NCI-H1092 treated with DMSO at 0.1 percent for 48 hours (cell line): ENCODE measurements around the gene SOWAHD.
"Not testable (repeated sequence)": the region's sequence is repeated elsewhere in the genome, so short reads cannot be mapped to it uniquely, and the experiment has no call there.

Source experiments
- DNase-seq: peaks from one replicate; lab custom pipeline; 2025; lab: John Stamatoyannopoulos, UW

Gene SOWAHD, protein sequence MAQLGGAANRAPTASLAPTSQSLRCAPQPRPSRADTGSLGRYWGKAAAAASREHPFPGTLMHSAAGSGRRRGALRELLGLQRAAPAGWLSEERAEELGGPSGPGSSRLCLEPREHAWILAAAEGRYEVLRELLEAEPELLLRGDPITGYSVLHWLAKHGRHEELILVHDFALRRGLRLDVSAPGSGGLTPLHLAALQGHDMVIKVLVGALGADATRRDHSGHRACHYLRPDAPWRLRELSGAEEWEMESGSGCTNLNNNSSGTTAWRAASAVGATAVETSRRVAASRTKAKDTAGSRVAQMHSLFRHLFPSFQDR

DNA sequence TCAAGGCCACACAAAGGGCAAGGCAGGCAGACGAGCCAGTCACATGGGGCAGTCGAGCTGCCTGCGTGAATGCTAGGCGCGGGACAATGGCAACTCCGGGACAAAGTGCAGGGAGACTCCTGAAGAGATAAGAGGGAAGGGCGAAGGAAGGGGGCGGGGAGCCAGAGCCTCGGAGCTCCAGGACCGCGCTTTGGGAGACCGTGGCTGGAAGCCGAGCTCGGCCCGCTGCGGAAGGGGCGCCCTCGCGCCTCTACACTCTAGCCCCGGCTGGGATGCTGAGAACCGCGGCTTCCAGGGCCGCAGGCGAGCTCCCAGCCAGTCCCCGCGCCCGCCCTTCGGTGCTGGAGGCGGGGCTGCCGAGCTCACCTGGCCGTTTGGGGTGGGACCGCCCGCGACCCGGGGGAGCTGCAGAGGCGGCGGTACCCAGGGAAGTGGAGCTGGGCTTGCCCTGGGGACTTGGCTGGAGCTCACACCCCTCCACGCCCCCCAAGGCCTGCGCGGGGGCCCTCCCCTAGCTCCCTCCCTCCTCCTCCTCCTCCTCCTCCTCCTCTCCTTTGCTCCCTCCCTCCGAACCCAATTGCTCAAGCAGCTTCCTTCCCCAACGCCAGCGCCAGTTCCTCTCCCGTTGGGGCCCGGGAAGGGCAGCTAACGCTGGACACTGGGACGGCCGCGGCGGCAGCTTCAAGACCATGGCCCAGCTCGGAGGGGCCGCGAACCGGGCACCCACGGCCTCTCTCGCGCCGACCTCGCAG, at the start of gene SOWAHD:
SOWAHD (plus strand) TSS at position 610 of the 752 bp plus-strand sequence; CDS start at position 690, 80 bp downstream.
- no peak for DNase-seq

DNA sequence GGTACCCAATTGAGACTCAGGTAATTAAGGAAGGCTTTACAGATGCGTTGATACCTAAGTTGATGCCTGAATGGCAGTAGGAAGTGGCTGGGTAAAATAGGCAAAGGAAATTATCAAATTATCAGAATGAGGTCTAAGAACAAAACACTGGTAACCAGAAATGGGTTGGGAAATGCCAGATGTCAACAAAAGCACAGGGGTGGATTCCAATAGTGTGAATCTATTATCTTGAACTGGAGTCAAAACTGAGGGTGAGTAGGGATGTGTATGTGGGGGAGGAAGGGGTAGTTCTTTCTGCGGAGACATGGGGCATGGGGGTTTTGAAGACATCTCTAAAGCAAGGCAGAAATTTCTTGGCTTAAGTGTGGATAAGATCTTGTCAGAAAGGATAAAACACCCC, 49.5 kb upstream of the SOWAHD start:
- no peak for DNase-seq

DNA sequence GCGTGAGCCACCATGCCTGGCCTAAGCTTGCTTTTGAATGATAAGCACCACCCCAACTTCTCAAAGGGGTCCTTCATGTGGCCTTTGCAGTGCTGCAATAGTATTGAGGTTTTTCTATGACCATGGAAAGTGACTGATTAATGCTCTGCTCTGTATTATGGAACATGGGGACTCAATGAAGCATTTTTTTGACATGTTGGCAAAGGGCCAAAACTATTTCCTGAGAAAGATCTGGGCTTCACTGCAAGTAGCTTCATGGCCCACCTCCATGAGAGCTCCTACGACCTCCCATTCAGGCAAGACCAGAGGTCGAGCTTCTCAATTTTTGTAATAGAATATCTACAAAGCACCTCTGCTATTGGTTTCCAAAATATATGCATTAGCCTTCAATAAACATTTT, 48.8 kb upstream of the SOWAHD start:
- DNase-seq = no peak

DNA sequence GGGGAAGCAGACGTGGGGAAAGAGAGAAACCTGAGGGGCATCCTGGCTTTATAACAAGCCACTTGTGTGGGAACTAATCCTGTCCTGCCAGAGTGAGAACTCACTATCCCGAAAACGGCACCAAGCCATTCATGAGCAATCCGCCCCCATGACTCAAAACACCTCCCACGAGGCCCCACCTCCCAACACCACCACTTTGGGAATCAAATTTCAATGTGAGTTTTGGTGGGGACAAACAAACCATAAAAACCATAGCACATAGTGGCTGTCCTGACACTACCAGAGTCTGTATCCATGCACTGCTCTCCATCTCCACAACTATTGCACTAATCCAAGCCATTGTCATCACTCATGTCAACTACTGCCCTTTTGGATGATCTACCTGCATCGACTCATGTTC, 36.9 kb upstream of the SOWAHD start:
- no peak for DNase-seq

DNA sequence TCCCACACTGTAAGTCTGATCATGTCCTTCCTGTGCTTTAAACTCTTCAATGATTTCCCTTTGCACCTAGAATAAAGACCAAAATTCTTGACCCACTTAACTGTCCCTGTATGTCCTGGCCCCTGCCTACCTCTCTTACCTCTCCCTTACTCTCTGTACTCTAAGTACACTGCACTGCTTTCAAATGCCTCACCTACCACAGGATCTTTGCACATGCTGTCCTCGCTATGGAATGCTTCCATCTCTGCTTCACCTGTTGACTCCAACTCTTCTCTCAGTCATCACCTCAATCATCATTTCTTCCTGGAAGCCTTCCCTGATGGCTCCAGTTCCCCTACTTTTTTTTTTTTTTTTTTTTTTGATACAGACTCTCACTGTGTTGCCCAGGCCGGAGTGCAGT, 36.5 kb upstream of the SOWAHD start:
- DNase-seq = no peak

DNA sequence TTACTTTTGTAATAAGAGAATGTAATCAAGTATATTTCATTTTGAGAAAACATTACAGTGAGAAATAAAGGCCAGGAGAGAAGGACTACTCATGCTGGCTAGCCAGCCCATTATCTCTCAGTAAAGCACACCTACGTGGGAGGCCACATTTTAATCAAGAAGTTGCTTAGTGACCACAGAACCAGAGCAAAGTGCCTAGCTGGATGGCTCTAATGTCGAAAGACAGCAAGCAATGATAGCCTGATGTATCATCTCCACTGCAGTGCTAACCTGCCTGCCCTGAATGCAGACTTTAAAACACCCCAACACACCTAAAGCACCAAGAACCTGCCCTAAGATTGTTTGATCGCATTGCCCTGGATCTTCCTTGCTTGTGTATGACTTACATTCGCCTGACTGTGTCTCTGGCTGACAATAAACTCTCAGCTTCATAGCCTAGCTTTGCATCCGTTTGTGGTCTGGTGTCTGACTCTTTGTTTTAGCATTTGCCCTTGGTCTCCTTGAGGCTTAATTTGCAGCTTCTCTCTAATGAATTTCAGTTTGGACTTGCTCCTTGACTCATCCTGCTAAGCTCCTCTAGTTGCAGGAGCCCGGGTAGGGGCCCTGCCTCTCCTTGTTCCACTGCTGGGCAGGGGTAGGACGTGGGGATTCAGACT, 31.4 kb upstream of the SOWAHD start:
- DNase-seq = no peak

DNA sequence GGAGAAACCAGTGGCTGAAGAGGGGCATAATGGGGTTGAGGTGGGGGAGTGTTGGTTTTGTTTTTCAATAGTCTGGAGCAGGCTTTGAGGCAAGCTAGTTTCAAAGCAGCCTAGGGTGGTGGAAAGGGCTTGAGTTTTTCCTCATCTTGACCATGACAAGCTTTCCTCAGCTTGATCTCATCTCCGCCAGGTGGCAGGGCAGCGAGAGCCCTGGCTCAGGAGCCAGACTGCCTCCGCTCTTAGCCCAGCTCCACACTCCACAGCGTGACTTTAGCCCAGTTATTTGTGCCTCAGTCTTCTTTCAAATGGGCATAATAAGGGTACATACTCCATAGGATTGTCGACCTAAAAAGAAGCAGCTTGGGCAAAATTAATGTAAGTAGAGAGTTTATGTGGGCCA, 29.9 kb upstream of the SOWAHD start:
- peak; percentile 23 for DNase-seq

DNA sequence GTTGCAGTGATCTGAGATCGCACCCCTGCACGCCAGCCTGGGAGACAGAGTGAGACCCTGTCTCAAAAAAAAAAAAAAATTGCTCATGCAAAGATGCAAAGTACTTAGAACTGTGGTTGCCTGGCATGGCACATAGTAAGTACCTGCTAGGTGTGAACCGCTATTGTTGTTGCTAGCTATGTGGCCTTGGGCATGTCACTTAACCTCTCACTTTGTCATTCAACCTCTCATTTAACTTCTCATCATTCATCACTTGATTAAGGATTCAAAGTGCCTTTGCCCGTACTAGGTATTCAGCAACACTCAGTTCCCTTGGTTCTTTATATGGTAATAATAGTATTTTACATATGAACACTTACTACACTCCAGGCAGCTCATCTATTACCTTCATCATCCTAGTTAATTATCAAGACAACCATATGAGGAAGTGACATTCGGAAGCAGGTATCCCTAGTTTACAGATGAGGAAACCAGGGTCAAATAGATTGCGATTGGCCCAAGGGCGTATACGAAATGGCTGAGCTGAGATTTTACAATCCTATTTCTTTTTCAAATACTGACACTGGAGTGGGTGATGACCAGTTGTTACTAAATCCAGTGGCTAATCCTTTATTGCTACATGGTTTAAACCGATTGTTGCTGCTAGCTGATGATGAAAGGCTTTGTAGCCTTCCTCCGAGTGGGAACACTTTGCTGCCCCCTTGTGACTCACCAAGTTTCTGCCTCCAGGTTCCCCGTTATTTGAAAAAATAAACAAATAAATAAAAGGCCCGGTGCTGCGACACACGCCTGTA, 28.8 kb upstream of the SOWAHD start:
- peak; percentile 45 for DNase-seq

DNA sequence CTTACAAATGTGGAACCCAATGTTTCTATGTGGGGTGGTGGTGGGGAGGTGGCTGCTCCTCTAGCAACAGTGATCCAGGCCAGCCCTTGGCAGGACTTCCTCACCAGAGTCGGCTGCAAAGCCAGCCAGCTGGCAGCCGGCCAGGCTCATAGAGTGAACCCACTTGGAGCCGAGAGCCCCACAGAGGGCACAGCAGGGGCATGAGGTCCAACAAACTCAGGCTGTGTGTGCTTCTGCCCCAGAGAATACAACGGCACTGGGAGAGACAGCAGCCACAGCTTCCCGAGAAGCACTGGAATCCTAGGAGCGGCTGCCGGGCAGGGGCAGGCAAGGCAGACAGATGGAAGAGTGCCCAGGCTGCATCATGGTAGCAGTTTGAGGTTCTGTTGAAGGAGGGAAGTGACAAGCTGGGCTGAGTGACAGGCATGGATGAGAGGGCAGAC, 23.5 kb upstream of the SOWAHD start:
- peak; percentile 84 for DNase-seq

DNA sequence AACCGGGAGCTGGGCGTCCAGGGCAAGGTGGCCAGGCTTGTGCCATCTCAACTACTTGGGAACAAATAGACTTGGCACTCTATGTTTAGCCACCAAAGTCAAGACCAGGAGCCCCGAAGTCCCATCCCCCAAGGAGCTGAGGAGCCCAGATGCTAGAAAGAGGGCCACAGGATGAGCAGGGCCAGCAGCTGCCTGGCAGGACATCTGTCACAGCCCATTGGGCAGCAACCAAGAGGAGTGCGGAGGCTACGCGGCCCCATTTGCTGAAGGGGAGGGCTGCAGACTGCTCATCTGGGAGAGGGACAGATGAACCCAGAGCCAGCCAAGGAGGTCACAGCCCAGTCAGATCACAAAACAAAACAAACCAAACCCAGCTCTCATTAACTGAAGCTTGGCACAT, 22.9 kb upstream of the SOWAHD start:
- peak; percentile 79 for DNase-seq

DNA sequence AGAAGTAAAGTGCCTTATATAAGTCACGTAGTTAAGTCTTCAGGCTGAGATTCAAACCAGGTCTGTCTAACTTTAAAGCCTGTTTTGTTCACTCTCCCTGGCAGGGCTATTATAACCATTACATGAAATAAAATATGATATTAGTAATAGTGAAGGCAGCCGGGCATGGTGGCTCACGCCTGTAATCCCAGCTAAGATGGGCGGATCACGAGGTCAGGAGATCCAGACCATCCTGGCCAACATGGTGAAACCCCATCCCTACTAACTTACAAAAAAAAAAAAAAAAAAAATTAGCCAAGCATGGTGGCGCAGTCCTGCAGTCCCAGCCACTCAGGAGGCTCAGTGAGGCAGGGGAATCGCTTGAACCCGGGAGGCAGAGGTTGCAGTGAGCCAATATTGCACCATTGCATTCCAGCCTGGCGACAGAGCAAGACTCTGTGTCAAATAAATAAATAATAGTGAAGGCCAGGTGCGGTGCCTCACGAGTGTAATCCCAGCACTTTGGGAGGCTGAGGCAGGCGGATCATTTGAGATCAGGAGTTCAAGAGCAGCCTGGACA, 22.1 kb upstream of the SOWAHD start:
- no peak for DNase-seq

DNA sequence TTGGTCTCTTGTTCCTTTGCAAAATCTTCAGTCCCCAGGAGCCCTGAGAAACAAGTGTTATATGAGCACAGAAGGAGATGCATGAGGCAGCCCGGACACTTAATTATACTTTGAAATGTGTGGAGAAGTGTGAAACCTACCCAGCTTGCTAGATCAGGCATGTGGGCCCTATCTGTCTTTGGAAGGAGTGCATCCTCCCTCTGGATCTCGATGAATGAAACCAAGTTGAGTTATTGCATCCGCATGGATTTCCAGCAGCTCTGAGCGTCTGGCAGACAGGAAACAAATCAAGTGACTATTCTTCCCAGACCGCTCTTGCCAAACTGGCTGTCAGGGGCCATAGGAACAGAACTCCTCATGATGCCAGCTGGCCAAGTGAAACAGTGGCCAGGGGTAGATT, 19.6 kb upstream of the SOWAHD start:
- no peak for DNase-seq

DNA sequence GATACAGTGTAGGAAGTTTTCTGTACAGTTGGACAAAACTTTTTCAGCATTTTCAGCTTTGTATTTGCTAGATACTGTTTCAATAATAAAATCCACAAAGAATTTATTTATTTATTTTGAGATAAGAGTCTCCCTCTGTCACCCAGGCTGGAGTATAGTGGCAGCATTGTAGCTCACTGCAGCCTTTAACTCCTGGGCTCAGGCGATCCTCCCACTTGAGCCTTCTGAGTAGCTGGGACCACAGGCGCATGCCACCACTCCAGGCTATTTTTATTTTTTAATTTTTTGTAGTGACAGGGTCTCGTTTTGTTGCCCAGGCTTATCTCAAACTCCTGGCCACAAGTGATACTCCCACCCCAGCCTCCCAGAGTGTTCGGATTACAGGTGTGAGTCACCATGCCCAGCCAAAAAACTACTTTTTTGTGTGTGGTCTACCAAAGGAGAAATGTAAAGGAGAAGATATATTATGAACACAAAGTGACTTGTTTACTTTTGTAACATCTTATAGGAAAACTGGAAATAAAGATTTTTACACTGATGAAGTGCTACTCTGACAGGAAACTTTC, 13.0 kb upstream of the SOWAHD start:
- no peak for DNase-seq

DNA sequence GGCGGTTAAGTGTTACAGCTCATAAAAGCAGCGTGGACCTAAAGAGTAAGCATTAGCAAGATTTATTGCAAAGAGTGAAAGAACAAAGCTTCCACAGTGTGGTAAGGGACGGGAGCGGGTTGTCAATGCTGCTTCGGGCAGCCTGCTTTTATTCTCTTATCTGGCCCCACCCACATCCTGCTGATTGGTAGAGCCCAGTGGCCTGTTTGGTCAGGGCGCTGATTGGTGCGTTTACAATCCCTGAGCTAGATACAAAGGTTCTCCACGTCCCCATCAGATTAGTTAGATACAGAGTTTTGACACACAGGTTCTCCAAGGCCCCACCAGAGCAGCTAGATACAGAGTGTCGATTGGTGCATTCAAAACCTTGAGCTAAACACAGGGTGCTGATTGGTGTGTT, 8.3 kb upstream of the SOWAHD start:
- DNase-seq = not testable (repeated sequence)

DNA sequence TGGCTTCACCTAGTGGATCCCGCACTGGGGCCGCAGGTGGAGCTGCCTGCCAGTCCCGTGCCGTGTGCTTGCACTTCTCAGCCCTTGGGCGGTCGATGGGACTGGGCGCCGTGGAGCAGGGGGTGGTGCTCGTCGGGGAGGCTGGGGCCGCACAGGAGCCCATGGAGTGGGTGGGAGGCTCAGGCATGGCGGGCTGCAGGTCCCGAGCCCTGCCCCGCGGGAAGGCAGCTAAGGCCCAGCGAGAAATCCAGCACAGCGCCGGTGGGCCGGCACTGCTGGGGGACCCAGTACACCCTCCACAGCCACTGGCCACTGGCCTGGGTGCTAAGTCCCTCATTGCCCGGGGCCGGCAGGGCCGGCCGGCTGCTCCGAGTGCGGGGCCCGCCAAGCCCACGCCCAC, 7.6 kb upstream of the SOWAHD start:
- DNase-seq = not testable (repeated sequence)

DNA sequence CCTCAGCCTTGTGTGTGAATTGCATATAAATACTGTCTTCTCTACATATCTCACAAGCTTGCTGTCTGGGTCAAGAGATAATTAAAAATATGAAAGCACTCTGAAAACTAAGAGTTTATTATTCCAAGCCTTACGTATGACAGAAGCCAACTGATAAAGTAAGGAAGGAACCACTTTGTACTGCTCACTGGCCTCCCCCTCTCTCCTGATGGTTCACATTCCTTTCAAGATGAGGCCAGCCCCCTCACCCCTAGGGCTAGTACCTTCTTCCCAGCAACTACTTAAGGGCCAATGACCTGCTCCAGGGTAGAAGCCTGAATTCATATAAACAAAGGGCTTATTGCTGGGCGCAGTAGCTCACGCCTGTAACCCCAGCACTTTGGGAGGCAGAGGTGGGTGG, 5.4 kb upstream of the SOWAHD start:
- no peak for DNase-seq

DNA sequence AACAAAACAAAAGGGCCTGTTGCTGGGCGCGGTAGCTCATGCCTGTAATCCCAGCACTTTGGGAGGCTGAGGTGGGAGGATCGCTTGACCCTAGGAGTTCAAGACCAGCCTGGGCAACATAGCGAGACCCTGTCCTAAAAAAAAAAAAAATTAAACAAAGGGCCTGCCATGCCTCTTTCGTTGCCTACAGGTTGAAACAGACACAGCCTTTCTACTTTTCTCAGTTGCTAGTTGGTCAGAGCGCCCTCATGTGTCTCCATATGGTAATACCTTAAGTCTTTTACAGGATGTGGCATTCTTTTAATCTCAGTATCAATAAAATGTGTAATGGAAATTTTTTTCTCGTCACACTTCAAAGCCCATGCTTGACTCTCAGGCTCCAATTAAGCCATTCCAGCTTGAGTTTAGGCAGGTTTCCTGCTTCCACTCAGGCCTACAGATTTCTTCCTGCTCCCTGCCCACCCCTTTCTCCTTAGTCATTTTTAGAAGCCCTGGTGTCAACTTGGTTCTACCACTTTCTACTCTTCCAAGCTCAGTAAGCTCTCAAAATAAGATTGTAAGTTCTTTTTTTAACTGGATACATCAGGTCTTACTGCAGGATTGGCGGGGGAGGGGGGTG, 4.6 kb upstream of the SOWAHD start:
- DNase-seq = peak; percentile 56

DNA sequence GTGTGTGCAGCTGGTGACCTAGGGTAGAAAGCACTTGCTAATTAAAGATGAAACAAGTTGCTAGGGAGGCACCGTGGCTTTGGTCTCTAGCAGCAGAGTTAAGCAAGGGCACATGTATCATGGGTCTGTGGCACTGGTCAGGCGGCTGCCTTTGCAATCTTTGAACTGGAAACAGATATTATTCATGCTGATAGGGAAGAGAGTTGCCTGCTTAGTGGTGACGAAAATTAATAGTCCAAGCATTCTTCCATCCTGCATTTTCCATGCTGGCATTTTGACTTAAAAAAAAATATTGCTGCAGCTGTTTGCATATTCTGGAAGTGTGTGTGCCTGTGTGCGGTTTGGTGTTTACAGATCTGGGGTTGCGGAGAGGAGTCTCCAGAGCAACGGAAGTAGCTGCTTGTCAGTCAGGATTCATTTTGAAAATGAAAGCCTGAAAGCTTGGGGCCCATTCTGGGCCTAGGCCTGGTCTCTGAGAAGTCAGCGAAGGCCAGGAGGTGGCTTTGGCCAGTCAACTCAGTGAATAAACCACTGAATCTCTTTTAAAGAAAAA, 2.3 kb upstream of the SOWAHD start:
- no peak for DNase-seq

DNA sequence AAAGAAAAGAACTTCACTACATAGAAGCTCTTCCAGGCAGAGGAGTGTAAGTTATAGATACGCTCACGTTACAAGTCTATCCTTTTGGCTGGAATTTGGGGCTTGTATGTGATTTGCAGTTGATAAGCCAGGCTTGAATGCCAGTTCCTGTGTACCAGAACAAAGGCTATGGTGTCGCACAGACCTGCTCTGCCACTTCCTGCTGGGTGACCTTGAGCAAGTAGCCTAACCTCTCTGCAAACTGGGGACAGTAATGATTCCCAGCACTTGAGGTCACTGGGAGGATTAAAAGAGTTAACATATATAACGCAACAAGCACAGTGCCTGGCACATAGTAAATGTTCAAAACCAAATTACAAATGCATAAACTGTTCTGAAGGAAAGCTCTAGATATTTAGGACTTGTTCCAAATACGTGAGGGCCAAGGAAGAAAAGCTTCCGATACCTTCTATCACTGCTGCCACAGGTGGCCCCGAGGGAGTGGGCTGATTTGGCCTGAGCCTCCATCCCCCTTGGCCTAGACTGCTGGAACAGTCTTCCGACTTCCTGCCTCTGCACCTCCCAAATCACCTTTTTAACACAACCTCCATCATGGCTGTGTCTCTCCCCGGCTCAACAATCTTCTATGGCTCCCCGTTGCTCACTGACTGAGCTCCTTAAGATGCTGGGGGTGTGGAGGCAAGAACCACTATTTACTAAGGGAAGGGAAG, 1.3 kb upstream of the SOWAHD start:
- DNase-seq = no peak

DNA sequence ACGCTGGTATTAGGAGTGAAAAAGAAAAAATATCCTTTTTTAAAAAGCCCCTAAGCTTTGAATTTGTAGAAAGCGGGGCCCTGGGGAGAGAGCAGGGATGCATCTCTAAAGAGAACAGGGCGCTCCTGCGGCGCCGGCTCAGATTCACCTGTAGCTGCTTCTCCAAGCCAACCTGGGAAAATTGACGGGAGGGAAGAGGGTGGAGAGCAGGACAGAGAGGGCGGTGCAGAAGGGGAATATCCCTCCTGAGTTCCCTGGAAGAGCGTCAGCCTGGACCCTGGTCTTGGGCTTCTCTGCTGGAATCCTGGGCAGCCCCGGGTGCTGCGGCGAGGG, 776 bp upstream of the SOWAHD start:
- no peak for DNase-seq
